Vagina (tissue), 2 donors: ENCODE results near the gene PHF3. TPM values are rescaled to one million over a fixed set of nuclear protein-coding genes. Genes with fewer than 3 reads are reported as not detected.

Experiments
- DNase-seq, 2 donors: peaks; one replicate each; pipeline ENCODE4 v3.0.0-alpha.2; 2017; ENCODE audit errors: extremely low spot score in 2 of 2
- H3K27ac ChIP-seq: fragments of 200-600 bp; sonication (generic); one replicate; pipeline ENCODE4 v1.5.1; 2019
- H3K27me3 ChIP-seq: fragments of 200-600 bp; sonication (generic); one replicate; pipeline ENCODE4 v1.5.1; 2019
- H3K36me3 ChIP-seq, 2 donors: fragments of 200-600 bp; sonication (generic); one replicate each; pipeline ENCODE4 v1.5.1; 2017 to 2019
- H3K4me1 ChIP-seq: fragments of 200-600 bp; sonication (generic); one replicate; pipeline ENCODE4 v1.5.1; 2019
- H3K4me3 ChIP-seq, 2 donors: fragments of 200-600 bp; sonication (generic); 1 replicate in 1 of 2; 2 replicates in 1 of 2; pipeline ENCODE4 v1.5.1; 2016 to 2019
- H3K9me3 ChIP-seq: fragments of 200-600 bp; sonication (generic); one replicate; pipeline ENCODE4 v1.5.1; 2019
- CTCF ChIP-seq, 3 experiments: fragments of 450-650 bp in 2 of 3; fragments of 200-600 bp in 1 of 3; sonication (generic) in 1 of 3; IDR thresholded peaks; one replicate each; pipeline ENCODE4 v1.5.1; 2017 to 2019; ENCODE audit warnings: antibody characterized with exemption in 3 of 3, mild to moderate bottlenecking in 2 of 3, moderate library complexity in 2 of 3
- POLR2A ChIP-seq, 2 donors: fragments of 450-650 bp; IDR thresholded peaks; one replicate each; pipeline ENCODE4 v1.6.1; 2017; ENCODE audit warnings: antibody characterized with exemption in 2 of 2, mild to moderate bottlenecking in 2 of 2, moderate library complexity in 2 of 2
- POLR2AphosphoS5 ChIP-seq, 2 donors: sonication (generic); formaldehyde crosslinking; IDR thresholded peaks; one replicate each; pipeline ENCODE4 v1.9.0; 2017; ENCODE audit warnings: antibody characterized with exemption in 2 of 2, mild to moderate bottlenecking in 2 of 2, low read depth in 1 of 2; ENCODE audit not compliant: insufficient read depth in 1 of 2
- intact Hi-C: fragments of 100-400 bp; cut with DNase I; formaldehyde crosslinking; loops from one replicate; pipeline ENCODE4 v1.15.1; 2023
- total RNA-seq: library from RNA; depleted of rRNA; stranded (reverse); fragments of >200 nt; gene quantifications from one replicate; pipeline ENCODE4 v1.2.3, GENCODE V29; 2016

The PHF3 gene
- total RNA-seq, 1 donor from 2014 or later: 58.7 TPM

- H3K27ac ChIP-seq: no peak overlapping the region
Observed at GRCh38 chr6:63739094-63739687, 103.6 kb downstream of the PHF3 start.

GRCh38 chr6:63740709-63741108 is 105.1 kb downstream of the PHF3 start:
- Histone ChIP-seq H3K4me1 (no peaks in the 10 kb centered on the region), H3K36me3 (no peaks in the 10 kb centered on the region), H3K4me3 (no peak overlapping the region), H3K9me3 (no peaks in the 10 kb centered on the region), H3K27me3 (no peaks in the 10 kb centered on the region), H3K27ac (no peak overlapping the region)
- no peak for TF ChIP-seq POLR2AphosphoS5 (IDR thresholded peaks at IDR 0.05; ENCODE audit: insufficient read depth in 1 of 2, low read depth in 1 of 2)
- TF ChIP-seq POLR2A (IDR thresholded peaks at IDR 0.05): no peak
- TF ChIP-seq CTCF (IDR thresholded peaks at IDR 0.05): no peak
- no peak for DNase-seq
- intact Hi-C loops: no loop called here

More at GRCh38 chr6:63739094-63739687, 103.6 kb downstream of the PHF3 start:
- Histone ChIP-seq H3K9me3 (no peaks in the 10 kb centered on the region), H3K4me3 (no peak overlapping the region), H3K27me3 (no peaks in the 10 kb centered on the region), H3K36me3 (no peaks in the 10 kb centered on the region), H3K4me1 (no peaks in the 10 kb centered on the region)
- TF ChIP-seq POLR2AphosphoS5 (IDR thresholded peaks at IDR 0.05; ENCODE audit: insufficient read depth in 1 of 2, low read depth in 1 of 2): no peak
- no peak for TF ChIP-seq POLR2A (IDR thresholded peaks at IDR 0.05)
- TF ChIP-seq CTCF (IDR thresholded peaks at IDR 0.05): no peak
- intact Hi-C loops: no loop called here
- DNase-seq: no peak

GRCh38 chr6:63742060-63742459 is 106.5 kb downstream of the PHF3 start:
- DNase-seq: no peak

GRCh38 chr6:63743691-63744090 is 108.1 kb downstream of the PHF3 start:
- no peaks in the 10 kb centered on the region for H3K9me3 ChIP-seq
- no peak for TF ChIP-seq POLR2A (IDR thresholded peaks at IDR 0.05)
- TF ChIP-seq CTCF (IDR thresholded peaks at IDR 0.05): no peak
- no peak for TF ChIP-seq POLR2AphosphoS5 (IDR thresholded peaks at IDR 0.05; ENCODE audit: insufficient read depth in 1 of 2, low read depth in 1 of 2)
- no peak overlapping the region for H3K4me3 ChIP-seq
- no peaks in the 10 kb centered on the region for H3K36me3 ChIP-seq
- DNase-seq: no peak
- H3K27me3 ChIP-seq: no peaks in the 10 kb centered on the region
- H3K4me1 ChIP-seq: no peaks in the 10 kb centered on the region
- intact Hi-C loops: no loop called here
- H3K27ac ChIP-seq: no peak overlapping the region

More at GRCh38 chr6:63742060-63742459, 106.5 kb downstream of the PHF3 start:
- H3K4me3 ChIP-seq: no peak overlapping the region
- H3K27me3 ChIP-seq: no peaks in the 10 kb centered on the region
- H3K4me1 ChIP-seq: no peaks in the 10 kb centered on the region
- H3K27ac ChIP-seq: no peak overlapping the region
- no peak for TF ChIP-seq POLR2AphosphoS5 (IDR thresholded peaks at IDR 0.05; ENCODE audit: insufficient read depth in 1 of 2, low read depth in 1 of 2)
- TF ChIP-seq CTCF (IDR thresholded peaks at IDR 0.05): no peak
- TF ChIP-seq POLR2A (IDR thresholded peaks at IDR 0.05): no peak
- H3K9me3 ChIP-seq: no peaks in the 10 kb centered on the region
- intact Hi-C loops: no loop called here
- no peaks in the 10 kb centered on the region for H3K36me3 ChIP-seq

GRCh38 chr6:63744810-63745209 is 109.2 kb downstream of the PHF3 start:
- no peaks in the 10 kb centered on the region for H3K9me3 ChIP-seq
- TF ChIP-seq CTCF (IDR thresholded peaks at IDR 0.05): no peak
- no peak for TF ChIP-seq POLR2AphosphoS5 (IDR thresholded peaks at IDR 0.05; ENCODE audit: insufficient read depth in 1 of 2, low read depth in 1 of 2)
- TF ChIP-seq POLR2A (IDR thresholded peaks at IDR 0.05): no peak
- no peaks in the 10 kb centered on the region for H3K27me3 ChIP-seq
- no peak overlapping the region for H3K27ac ChIP-seq
- no peak overlapping the region for H3K4me3 ChIP-seq
- H3K4me1 ChIP-seq: no peaks in the 10 kb centered on the region
- DNase-seq: no peak
- no peaks in the 10 kb centered on the region for H3K36me3 ChIP-seq
- intact Hi-C loops: no loop called here
